OCI-LY7 (cell line): ENCODE data around the gene POSTN. TPM values are rescaled to one million over a fixed set of nuclear protein-coding genes. Genes with fewer than 3 reads are reported as not detected.

Source experiments
- BruUV-seq: library from RNA; stranded (reverse); fragments of 400-500 nt; replicated peaks from 2 replicates; lab custom pipeline; 2021; lab: Mats Ljungman, UMichigan
- CTCF ChIA-PET: fragments of 300-600 bp; sonication (Branson Sonifier 250); formaldehyde crosslinking; loops from one replicate; lab custom pipeline; 2022; ENCODE audit warnings: antibody characterized with exemption; ENCODE audit not compliant: unreplicated experiment; lab: Charles Lee
- POLR2A ChIA-PET: fragments of 300-600 bp; sonication (Branson Sonifier 250); formaldehyde crosslinking; loops from one replicate; lab custom pipeline; 2022; ENCODE audit warnings: antibody characterized with exemption; lab: Charles Lee
- DNase-seq: peaks from one replicate; pipeline ENCODE4 v3.0.0-alpha.2; 2015; ENCODE audit warnings: low spot score
- H2AFZ ChIP-seq: fragments of 200-600 bp; sonication (generic), shearing (Covaris generic); 2 replicates; pipeline ENCODE4 v1.6.1; 2014; ENCODE audit warnings: mild to moderate bottlenecking, antibody characterized with exemption, low read length, moderate library complexity
- H3K27ac ChIP-seq: fragments of 200-600 bp; sonication (generic); 2 replicates; pipeline ENCODE4 v1.5.1; 2014; ENCODE audit warnings: mixed run types, low read depth, mild to moderate bottlenecking, moderate library complexity, low read length, inconsistent platforms; ENCODE audit not compliant: poor library complexity, severe bottlenecking
- H3K36me3 ChIP-seq: fragments of 200-600 bp; sonication (generic); 2 replicates; pipeline ENCODE4 v1.6.1; 2014; ENCODE audit warnings: mild to moderate bottlenecking, antibody characterized with exemption, low read length, moderate library complexity, mixed read lengths; ENCODE audit not compliant: insufficient read depth
- H3K4me1 ChIP-seq: fragments of 200-600 bp; sonication (generic); 2 replicates; pipeline ENCODE4 v1.5.1; 2014; ENCODE audit warnings: mild to moderate bottlenecking, low read length; ENCODE audit not compliant: insufficient read depth, poor library complexity, severe bottlenecking
- H3K4me2 ChIP-seq: fragments of 200-600 bp; sonication (generic); 2 replicates; pipeline ENCODE4 v1.6.1; 2014; ENCODE audit warnings: mild to moderate bottlenecking, low read length
- H3K4me3 ChIP-seq: fragments of 200-600 bp; sonication (generic); 2 replicates; pipeline ENCODE4 v1.5.1; 2014; ENCODE audit warnings: mild to moderate bottlenecking, low read depth, low read length; ENCODE audit not compliant: poor library complexity, severe bottlenecking
- H3K79me2 ChIP-seq: fragments of 200-600 bp; sonication (generic); 2 replicates; pipeline ENCODE4 v1.6.1; 2016; ENCODE audit warnings: low read depth, mild to moderate bottlenecking, low read length, moderate library complexity, mixed read lengths; ENCODE audit not compliant: insufficient read depth
- H3K9me2 ChIP-seq: fragments of 200-600 bp; sonication (generic); 2 replicates; pipeline ENCODE4 v1.6.1; 2016; ENCODE audit warnings: mild to moderate bottlenecking, low read length, mixed read lengths; ENCODE audit not compliant: insufficient read depth
- H3K9me3 ChIP-seq: fragments of 200-600 bp; sonication (generic); 2 replicates; pipeline ENCODE4 v1.6.1; 2014; ENCODE audit warnings: mild to moderate bottlenecking, mixed run types, low read length, mixed read lengths
- H4K20me1 ChIP-seq: fragments of 200-600 bp; sonication (generic); 2 replicates; pipeline ENCODE4 v1.6.1; 2014; ENCODE audit warnings: mild to moderate bottlenecking, antibody characterized with exemption, low read length, moderate library complexity, mixed read lengths; ENCODE audit not compliant: insufficient read depth
- CTCF ChIP-seq: fragments of 200-600 bp; sonication (generic); conservative IDR thresholded peaks from 2 replicates; pipeline ENCODE4 v1.5.1; 2014; ENCODE audit warnings: mild to moderate bottlenecking, antibody characterized with exemption, low read length, moderate library complexity, mixed read lengths
- EZH2phosphoT487 ChIP-seq: fragments of 200-600 bp; sonication (generic); IDR thresholded peaks from 2 replicates; pipeline ENCODE4 v1.6.1; 2018; ENCODE audit warnings: low read depth, borderline replicate concordance, mild to moderate bottlenecking, mixed run types, antibody characterized with exemption, low read length, moderate library complexity, mixed read lengths
- intact Hi-C: fragments of 100-400 bp; cut with micrococcal nuclease; formaldehyde crosslinking; loops from one replicate; pipeline ENCODE4 v1.10.0; 2022; ENCODE audit not compliant: unreplicated experiment
- total RNA-seq, 2 experiments: library from RNA; depleted of rRNA in 1 of 2; stranded (reverse); fragments of >200 nt in 1 of 2; shearing (Covaris generic) in 1 of 2; gene quantifications; 2 replicates each; pipeline ENCODE4 v1.2.3, GENCODE V29; 2014 to 2022

Gene POSTN
- total RNA-seq, 2 experiments from 2014 or later, result not detected

GRCh38 chr13:37601648-37602440 is 3.3 kb upstream of the POSTN start:
- POLR2A ChIA-PET, result no interaction called here
- CTCF ChIA-PET, result interaction anchor here (0.5 kb wide), 1 partner anchor 319 kb away, joined by 8 read pairs; no protein-coding TSS in a partner anchor
- no peak for TF ChIP-seq CTCF
- TF ChIP-seq EZH2phosphoT487, result no peak
- H2AFZ ChIP-seq, result no peak overlapping the region
- H3K79me2 ChIP-seq, result no peaks in the 10 kb centered on the region
- H3K9me3 ChIP-seq, result no peaks in the 10 kb centered on the region
- H3K4me3 ChIP-seq, result no peak overlapping the region
- DNase-seq, result no peak
- BruUV-seq, result no TSS peak
- H3K4me2 ChIP-seq, result no peak overlapping the region
- no peak overlapping the region for H3K27ac ChIP-seq
- no peaks in the 10 kb centered on the region for H3K36me3 ChIP-seq
- no peaks in the 10 kb centered on the region for H3K9me2 ChIP-seq
- no peaks in the 10 kb centered on the region for H4K20me1 ChIP-seq
- H3K4me1 ChIP-seq, result no peaks in the 10 kb centered on the region
- intact Hi-C loops, result loop anchor here (5.0 to 10.0 kb wide), 3 partner anchors 297 to 530 kb away; partner anchors contain the start of gene CSNK1A1L

- ChIA-PET CTCF (no interaction called here), POLR2A (interaction anchor here (1.4 to 2.2 kb wide), 2 partner anchors 15 to 22 kb away, joined by 4 to 5 read pairs; no protein-coding TSS in a partner anchor)
- Histone ChIP-seq H3K27ac (no peak overlapping the region), H3K79me2 (no peaks in the 10 kb centered on the region), H3K9me2 (no peaks in the 10 kb centered on the region), H3K4me2 (no peak overlapping the region), H3K9me3 (no peaks in the 10 kb centered on the region), H3K4me1 (no peaks in the 10 kb centered on the region), H2AFZ (no peak overlapping the region), H4K20me1 (no peaks in the 10 kb centered on the region), H3K36me3 (no peaks in the 10 kb centered on the region), H3K4me3 (no peak overlapping the region)
- no peak for TF ChIP-seq EZH2phosphoT487
- no peak for TF ChIP-seq CTCF
- intact Hi-C loops, result no loop called here
- no peak for DNase-seq
- BruUV-seq, result no TSS peak
These were observed 951 bp upstream of the POSTN start for GRCh38 chr13:37599519-37599918.

- Histone ChIP-seq H3K79me2 (no peaks in the 10 kb centered on the region), H3K4me1 (no peaks in the 10 kb centered on the region), H3K9me3 (no peaks in the 10 kb centered on the region), H2AFZ (no peak overlapping the region), H3K27ac (no peak overlapping the region), H3K9me2 (no peaks in the 10 kb centered on the region), H3K36me3 (no peaks in the 10 kb centered on the region), H3K4me3 (no peak overlapping the region), H4K20me1 (no peaks in the 10 kb centered on the region), H3K4me2 (no peak overlapping the region)
- TF ChIP-seq EZH2phosphoT487, result no peak
- no peak for TF ChIP-seq CTCF
- no TSS peak for BruUV-seq
- CTCF ChIA-PET, result no interaction called here
- POLR2A ChIA-PET, result no interaction called here
- DNase-seq, result no peak
- intact Hi-C loops, result no loop called here
These were observed 1.0 kb downstream of the POSTN start for GRCh38 chr13:37597477-37598025.
